ENCODE data around the gene CHD1.
A peak's percentile ranks its signal among the peaks of the same experiment; 100 is the strongest.

Gene CHD1

DNA sequence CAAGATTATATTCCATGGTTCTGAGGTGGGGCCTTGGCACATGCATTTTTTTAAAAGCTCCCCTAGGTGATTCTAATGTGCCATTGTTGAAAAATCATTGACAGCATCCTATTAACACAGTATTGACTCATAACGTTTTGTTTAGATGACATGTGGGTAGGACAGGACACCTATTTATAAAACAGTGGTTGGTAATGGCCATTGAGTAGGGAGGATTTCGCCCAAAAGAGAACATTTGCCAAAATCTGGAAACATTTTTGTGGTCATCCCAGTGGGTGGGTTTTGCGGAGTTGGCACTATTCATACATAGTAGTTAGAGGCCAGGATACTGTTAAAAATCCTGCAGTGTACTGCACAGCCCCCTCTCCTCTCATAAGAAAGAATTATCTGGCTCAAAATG is 6.4 kb upstream of the CHD1 start:
- DNase-seq (ENCODE audit: low spot score): no peak

DNA sequence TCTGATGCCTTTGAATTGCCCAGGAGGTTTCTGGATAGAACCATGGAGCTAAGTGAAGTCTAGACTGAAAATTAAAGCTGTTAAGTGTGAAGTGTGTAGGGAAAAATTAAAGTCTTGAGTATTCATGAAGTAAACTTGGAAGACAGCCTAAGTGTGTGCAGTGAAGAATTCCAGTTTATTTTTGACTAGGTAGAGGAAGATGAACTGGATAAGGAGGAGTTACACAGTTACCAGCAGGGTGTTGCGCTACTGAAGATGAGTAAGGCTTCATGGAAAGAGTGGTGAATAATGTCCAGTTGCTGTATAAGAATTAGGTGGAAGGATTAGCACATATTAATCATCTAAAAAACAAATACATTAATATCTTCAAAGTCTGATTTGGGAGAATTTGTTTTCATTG is 5.7 kb upstream of the CHD1 start:
- DNase-seq (ENCODE audit: low spot score): no peak

DNA sequence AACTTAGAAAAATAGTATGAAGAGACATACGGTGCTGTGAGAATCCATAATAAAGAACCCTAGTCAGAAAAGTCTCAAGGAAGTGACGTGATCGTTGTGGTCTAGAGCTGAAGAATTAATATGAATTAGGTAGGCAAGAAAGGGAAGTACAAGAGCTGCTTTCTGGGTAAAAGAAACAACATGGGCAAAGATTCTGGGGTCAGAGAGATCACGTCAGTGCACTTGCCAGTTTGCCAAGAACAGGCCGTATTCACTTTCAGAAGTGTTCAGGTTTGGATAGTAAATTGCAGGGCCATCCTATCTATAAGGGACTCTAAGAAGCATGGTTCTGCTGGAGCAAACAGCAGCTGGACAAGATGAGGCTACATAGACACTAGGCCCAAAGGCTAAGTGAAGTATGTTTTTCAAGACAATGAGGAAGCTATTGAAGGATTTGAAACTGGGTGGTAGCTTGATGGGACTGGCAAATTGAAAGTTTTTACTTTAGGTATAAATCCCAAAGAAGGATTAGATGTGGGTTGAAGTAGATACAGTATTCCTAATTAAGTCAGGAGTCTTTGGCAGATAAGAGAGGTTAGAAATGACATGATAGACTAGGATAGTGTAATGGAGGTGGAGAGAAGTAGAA is 4.8 kb upstream of the CHD1 start:
- DNase-seq (ENCODE audit: low spot score): no peak

DNA sequence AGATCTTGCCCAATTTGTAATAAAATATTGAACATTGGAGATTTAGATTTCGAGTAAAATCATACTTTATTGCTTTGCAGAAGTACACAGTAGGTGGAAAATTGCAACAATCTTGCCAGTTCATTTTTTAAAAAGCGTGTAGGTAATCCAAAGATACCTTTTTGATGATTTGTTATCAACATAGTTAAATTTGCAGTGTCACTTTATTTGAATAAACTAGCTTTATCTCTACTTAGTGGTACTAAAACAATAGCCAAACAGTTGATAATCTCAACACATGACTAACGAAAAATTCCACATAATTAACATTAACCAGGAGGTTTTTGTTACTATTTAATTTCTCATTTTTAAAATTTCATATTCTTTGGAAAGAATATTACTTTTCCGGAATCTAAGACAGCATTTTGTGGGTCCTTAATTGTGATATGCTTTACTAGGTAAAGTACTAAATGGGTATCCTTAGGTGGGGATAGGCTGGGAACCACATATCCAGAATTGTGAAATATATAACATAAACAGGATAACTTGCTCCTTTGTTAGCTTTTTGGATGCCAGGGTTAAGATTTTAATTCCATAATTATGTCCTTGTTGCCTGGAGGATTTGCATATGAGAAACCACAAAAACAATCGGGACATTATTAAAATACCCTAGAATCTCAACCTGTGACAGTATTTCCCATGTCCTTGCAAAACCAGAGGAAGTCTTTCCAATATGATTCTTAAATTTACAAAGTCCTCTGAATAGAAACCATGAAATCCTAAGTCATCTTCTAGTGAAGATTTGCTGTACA is 2.4 kb upstream of the CHD1 start:
- no peak for DNase-seq (ENCODE audit: low spot score)

DNA sequence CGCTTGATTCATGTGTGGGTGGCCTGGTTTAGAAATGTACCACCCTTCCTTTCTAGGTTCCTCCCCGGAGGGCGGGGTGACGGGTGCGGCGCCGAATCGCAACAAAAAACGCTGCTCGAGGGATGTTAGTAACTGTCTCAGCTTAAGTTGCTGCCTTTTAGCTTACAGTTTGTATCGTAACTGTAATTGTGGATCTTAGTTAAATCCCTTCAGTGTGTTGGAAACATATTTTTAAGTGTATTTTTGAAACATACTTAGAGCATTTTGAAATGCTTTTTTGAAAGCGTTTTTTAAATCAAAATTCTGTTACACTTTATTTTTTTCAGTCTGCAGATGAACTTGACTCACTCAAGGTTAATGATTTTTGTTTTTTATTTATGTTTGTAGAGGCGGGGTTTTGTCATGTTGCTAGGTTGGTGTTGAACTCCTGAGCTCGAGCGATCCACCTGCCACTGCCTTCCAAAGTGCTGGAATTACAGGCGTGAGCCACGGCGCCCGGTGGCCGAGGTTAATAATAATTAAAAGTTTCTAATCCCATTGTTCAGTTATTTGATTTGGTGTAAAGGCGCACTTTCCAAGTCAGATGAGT is 997 bp upstream of the CHD1 start:
- no peak for DNase-seq (ENCODE audit: low spot score)

DNA sequence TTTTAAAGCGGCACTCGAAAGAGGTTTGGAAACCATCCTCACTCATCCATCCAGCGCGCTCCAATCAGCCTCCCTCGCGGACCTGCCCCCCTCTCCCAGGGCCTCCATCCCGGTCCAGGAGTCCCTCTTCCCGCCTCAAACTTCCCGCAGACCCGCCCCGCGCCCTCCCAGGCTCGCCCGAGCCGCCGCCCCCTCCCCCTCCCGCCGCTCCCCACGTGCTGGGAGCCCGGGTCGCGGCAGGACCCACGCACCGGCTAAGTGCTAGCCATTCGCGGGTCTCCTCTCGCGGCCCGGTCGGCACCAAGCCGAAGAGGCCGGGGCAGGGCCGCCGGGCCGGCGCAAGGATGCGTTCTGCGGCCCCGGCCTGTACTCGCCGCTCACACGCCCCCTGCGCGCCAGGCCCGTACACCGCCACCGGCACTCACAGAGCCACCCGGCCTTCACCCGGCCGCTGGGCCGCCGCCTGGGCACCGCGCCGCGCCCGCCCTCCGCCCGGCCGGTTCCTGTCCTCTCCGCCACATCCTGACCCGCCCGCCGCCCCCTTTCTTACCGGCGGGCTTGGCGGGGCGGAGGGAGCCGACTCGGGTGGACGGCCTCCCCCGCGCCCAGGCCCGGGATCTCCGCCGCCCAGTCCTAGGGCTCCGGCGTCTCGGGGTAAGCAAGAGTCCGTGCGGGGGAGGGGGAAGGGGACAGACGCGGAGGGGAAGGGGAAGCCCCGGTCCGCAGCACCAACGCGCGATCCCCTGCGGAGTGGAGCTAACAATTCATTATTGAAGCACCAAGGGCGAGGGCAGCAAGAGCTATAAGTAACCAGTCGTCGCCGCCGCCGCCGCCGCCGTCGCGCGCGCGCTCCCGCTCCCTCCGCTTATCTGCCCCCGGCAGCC is 576 bp downstream of the CHD1 start:
- DNase-seq (ENCODE audit: low spot score): peak; percentile 91

DNA sequence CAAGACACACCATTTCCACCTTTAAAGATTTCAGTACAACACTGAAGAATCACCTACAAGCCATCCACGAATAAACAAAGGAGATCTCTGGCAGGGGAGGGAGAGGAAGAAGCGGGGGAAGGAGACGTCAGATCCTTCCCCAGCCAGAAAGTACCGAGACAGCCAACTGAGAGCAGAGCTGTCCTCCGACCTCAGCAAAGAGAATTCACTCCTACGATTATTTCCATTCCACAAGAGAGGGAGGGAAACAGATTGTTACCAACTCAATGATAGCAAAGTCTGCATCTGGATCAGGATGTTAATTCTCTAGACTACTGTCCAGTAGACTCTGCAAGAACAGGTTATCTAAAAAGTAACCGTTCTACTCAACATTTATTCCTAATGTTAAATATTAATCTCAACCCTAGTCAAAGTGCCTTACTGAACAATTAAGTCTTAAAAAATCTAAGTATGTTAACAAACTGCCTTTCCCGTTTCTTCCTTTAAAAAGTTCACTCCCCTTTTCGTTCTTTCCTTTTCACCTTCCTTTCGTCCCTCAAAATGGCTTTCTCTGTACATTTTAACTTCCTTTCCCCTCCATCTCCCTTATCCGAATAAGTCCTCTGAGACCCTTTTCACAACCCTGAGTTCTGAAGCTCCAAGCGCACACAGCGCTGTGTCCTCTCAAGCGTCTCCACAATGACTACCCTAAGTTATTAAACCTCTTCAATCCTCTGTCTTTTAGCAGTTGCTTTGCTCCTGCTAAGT is 1.4 kb downstream of the CHD1 start:
- no peak for DNase-seq (ENCODE audit: low spot score)

DNA sequence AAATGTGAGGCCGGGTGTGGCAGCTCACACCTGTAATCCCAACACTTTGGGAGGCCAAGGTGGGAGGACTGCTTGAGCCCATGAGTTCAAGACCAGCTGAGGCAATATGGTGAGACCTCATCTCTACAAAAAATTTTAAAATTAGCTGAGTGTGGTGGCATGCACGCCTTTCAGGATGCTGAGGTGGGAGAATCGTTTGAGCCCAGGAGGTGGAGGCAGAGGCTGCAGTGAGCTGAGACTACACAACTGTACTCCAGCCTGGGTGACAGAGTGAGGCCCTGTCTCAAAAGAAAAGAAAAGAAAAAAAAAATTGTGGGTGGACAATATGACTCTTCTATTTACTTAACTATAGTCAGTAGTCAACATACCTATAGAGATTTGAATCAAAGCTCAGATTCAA is 4.8 kb downstream of the CHD1 start:
- no peak for DNase-seq (ENCODE audit: low spot score)

DNA sequence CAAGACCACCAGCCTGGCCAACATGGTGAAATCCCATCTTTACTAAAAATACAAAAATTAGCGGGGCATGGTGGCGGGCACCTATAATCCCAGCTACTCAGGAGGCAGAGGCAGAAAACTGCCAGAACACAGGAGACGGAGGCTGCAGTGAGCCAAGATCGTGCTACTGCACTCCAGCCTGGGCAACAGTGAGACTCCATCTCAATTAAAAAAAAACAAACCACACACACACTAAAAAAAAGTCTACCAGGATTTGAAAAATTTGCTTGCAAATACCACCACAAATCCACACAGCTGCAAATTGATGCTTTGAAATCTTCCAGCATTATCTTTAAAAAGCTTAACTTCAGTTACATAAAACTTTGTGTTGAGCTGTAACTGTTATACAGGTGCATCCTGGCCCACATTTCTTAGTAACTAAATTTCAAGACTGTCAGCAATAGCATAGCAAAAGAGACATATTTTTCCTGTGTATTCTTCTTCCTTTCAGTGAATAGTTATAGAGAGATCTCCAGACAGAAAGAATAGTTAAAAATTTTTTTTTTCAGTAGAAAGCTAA is 6.8 kb downstream of the CHD1 start:
- DNase-seq (ENCODE audit: low spot score): no peak

DNA sequence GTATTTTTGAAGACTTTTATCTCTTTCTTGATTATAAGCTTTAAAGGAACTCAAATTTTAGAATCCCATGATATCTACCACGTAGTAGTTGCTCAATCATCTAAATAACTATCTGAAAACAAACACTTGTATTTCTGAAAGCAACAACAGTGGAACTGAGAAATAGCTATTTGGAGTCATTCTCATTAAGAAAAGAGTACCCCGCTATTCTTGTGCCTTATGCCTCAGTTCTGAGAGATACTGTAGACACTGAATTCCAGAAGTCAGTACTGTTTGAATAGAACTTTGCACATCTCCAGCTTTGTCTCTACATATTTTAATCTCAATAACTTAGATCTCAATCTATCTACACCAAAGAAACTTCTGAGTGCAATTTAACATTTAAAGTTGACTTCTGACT is 11.4 kb downstream of the CHD1 start:
- DNase-seq (ENCODE audit: low spot score): no peak

DNA sequence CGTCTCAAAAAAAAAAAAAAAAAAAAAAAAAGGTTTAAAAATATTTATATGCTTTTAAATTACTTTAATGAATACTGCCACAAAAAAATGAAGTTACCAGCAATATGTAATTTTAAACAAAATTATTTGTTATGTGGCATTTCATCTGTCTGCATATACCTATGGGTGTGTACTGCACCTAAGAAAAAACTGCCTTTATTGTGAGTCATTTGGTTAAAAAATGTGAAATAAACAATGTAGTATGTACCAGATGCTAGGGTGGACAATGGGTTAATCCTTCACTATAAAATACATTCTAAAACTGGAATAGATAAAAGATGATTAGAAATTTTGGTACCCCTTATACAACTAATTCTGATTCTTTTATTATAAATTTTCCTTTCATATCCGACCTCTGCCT is 12.3 kb downstream of the CHD1 start:
- no peak for DNase-seq (ENCODE audit: low spot score)

DNA sequence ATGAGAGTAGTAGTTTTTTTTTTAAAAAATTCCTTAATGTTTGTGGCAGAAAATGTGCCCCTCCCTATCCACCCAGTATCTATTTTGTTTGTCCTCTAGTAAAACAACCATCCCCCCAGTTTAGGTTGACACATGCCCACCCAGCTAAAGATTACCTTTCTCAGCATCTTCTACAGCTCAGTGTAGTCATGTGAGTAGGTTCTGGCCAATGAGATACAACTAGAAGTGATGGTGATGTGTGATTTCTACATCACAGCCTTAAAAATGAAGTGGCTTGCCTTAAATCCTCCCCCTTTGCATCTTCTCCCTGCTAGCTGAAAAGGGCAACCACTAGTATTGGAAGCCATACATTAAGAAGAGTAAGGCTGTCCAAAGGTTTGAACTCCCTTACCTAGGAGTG is 14.9 kb downstream of the CHD1 start:
- DNase-seq (ENCODE audit: low spot score): no peak

DNA sequence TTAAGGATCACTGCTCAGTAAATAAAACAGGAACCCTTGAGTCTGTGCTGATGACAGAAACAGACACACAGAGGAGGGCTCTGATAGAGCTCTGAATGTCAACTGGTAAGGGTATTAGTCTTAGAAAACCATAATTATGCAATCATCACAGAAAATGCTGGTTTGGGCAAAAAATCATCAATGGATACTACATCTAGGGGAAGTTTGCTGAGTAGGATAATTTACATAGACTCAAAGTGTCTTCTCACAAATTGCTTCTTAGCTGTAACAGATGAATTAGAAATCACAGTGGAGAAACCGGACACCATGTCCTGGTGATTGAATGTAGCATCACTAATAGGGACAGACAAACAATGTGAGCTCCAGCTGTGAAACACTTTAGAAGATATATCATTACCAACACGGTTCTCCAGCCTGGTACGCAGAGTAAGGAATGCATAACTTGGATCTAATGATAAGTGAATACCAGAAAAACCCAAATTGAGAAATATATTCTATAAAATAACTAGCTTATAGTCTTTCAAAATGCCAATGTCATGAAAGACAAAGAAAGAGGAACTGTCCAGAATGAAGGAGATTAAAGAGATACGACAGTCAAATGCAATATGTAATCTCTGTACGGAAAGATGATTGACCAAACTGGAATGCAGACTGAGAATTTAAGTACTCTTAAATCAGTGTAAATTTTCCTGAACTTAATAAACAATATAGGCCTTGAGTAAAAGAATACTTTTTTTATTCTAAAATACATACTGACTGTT is 17.3 kb downstream of the CHD1 start:
- no peak for DNase-seq (ENCODE audit: low spot score)

DNA sequence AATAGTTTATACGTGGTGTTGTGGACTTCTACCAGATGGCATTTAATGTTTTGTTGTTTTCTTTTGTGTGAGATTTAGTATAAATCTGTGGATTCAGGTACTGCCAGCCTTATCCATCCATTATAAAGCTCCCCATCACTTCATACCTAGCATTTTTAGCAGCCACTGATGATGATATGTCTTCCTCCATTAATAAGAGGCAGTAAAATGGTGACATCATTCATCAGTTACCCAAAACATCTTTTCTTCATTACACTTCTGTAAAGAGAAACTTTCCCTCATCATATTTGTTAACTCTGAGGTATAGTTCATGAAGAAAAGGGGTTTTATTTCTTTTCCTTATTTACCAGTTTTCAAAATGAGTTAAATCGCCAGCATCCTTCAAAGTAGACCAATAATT is 19.4 kb downstream of the CHD1 start:
- no peak for DNase-seq (ENCODE audit: low spot score)

DNA sequence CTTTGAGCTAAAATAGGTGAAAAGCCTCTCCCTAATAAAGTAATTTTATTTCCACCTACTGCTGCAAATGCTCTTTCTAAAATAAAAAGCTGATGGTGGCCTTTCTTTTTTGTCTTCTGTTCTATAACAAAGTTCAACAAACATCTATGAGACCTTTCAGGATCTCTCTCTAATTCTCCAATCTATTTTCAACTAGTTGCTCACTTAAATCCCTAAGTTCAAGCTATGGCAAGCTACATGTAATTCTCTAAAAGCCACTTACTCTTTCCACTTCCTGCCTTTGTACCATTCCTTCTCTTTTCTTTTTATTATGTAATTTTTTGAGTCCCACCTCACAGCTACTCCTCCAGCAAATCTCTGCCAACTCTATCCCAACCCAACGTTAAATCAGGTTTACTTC is 20.9 kb downstream of the CHD1 start:
- DNase-seq (ENCODE audit: low spot score): no peak

DNA sequence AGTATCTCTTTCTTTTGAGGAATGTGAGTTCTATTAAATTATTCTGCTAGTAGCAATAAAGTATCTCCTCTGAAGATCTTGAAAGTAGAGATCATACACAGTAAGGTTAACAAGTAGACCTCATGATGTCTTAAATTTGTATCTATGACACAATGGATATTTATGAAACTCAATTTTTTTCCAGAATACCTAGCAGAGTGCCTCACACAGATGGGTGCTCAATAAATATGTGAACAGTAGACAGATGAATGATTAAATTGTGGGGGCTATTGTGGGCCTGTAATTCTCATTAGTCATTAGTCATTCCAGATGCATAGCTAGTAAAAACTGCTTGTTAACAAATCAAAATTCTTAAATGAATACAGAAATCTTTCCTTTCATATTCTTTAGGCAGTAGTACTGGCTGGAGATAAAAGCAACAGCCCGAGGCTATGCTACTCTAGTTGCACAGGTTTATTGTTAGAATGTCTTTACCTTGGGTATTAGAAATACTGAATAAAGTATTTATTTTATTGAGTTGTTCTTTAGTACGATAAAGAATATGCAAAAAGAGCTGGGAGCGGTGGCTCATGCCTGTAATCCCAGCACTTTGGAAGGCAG is 22.0 kb downstream of the CHD1 start:
- no peak for DNase-seq (ENCODE audit: low spot score)

DNA sequence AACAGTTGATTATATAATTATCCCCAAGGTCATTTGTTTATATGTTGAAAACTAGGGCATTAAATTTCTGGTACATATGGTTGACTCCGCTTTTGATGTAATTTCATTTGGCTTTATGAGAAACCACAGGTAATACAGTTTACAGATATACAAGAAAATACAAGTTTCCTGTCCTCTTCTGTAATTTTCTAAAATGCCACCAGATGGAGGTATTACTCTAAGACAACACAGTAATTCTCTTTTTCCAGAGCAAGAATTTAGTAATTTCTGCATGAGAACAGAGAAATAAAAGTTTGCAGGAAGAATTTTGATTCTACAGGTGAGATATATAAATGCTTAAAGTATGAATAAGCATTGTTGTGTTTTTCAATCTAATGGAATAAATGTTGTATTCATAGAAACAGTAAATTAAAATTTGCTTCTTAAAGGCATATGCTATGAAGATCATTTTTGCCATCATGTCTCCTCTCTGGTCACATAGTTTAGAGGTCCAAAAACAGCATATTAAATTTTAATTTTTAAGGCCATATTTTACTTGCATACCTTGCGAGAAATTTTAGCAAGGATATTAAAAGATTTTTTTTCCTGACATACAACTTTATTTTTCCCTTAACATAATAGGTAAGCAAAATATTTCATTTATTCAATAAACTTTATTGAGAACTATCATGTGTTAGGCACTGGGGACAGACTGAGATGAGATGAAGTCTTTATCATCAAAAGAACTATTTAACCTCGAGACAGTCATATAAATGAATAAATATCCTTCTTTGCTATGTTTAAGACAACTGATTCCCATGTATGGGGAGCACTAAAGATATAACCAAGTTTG is 22.7 kb downstream of the CHD1 start:
- DNase-seq (ENCODE audit: low spot score): no peak

DNA sequence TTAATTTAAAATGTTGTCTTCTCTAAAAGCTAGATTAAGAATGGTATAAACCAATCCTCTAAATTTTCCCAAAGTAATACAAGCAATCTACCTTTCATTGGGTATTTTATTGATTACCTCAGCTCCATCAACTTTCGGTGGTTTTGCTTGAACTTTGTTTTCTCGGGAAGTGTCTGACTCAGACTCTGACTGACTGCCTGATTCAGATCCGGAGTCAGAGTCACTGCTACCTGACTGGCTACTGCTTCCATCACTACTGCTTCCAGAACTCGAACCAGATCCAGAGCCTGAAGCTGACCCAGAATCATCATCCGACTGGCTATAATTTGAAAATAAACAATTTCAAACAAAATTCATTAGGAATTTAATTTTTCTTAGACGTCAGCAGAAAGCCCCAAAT is 24.0 kb downstream of the CHD1 start:
- no peak for DNase-seq (ENCODE audit: low spot score)

DNA sequence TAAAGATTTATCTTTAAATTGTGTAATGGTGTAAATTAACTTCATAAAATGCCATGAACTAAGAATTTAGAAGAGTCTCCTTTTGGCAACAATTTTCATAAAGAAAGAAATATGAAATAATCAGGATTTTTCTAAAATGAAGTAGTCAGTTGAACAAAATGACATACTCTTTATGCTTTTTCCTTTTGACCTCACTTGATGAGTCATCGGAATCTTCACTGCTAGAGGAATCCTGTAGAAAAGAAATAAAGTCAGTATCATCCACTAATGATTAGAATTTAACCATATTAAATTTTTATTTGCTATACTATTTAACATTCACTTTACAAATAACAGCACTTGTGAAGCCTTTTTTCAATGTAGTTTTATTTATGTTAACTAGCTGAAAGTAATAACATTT is 26.1 kb downstream of the CHD1 start:
- no peak for DNase-seq (ENCODE audit: low spot score)
